Measurements from ENCODE around the gene MUC4. TPM values are rescaled to one million over a fixed set of nuclear protein-coding genes. Genes with fewer than 3 reads are reported as not detected.
"Not testable (repeated sequence)": the region's sequence is repeated elsewhere in the genome, so short reads cannot be mapped to it uniquely, and the experiment has no call there.

The MUC4 gene
- total RNA-seq, 4 donors from 2014 or later: 0.27 TPM; not detected in 3

DNA sequence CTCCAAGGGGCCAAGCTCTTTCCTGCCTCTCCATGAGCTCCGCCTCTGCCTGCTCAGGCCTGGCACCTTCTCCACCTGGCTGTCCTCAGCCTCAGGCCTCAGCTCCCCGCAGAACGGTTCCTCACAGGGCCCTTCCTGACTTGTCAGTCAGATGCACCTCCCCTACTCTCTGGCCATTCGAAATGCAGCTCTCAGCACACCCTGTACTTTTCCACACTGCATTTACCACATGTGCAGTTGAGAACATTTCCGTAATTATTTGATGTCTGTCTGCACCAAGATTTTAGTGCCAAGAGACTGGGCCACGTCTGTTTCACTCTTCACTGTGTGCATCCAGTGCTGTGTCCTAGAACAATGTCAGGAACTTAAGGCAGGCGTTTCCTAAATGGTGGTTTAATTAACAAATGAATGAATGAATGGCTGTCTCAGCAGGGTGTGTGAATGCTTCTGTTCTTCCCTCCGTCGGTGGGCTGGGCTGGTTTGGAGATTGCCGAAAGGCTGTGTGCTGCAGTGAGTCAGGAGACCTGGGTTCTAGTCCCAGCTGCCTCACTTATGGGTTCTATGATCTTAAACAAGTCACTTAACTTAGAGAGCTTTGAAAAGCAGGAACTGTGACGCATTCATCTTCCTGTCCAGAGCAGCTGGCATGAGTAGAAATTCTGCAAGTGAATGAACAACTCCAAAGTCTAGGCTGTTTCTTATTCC lies 5.4 kb downstream of the MUC4 start:
- in situ Hi-C loops (cut with MboI; ENCODE audit: low sequenced_read_pairs in 4 of 4) (no loop called here), intact Hi-C loops (cut with DNase I; ENCODE audit: low total_unique reads) (no loop called here)
- DNase-seq (no peak), ATAC-seq (no peak)
- Histone ChIP-seq H3K27me3 (peaks cover 0 to 8% (median 3%) of the 10 kb centered on the region in 3 donors), H3K4me1 (peaks cover 9 to 20% of the 10 kb centered on the region in 2 donors), H3K36me3 (no peaks in the 10 kb centered on the region), H3K9me3 (no peaks in the 10 kb centered on the region), H3K4me3 (no peak overlapping the region), H3K27ac (no peak overlapping the region)
- TF ChIP-seq POLR2A (IDR thresholded peaks at IDR 0.05): no peak
- TF ChIP-seq, protein P1, sequence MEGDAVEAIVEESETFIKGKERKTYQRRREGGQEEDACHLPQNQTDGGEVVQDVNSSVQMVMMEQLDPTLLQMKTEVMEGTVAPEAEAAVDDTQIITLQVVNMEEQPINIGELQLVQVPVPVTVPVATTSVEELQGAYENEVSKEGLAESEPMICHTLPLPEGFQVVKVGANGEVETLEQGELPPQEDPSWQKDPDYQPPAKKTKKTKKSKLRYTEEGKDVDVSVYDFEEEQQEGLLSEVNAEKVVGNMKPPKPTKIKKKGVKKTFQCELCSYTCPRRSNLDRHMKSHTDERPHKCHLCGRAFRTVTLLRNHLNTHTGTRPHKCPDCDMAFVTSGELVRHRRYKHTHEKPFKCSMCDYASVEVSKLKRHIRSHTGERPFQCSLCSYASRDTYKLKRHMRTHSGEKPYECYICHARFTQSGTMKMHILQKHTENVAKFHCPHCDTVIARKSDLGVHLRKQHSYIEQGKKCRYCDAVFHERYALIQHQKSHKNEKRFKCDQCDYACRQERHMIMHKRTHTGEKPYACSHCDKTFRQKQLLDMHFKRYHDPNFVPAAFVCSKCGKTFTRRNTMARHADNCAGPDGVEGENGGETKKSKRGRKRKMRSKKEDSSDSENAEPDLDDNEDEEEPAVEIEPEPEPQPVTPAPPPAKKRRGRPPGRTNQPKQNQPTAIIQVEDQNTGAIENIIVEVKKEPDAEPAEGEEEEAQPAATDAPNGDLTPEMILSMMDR (IDR thresholded peaks at IDR 0.05 in 4 of 5, conservative IDR thresholded peaks at IDR 0.05 in 1 of 5): no peak

DNA sequence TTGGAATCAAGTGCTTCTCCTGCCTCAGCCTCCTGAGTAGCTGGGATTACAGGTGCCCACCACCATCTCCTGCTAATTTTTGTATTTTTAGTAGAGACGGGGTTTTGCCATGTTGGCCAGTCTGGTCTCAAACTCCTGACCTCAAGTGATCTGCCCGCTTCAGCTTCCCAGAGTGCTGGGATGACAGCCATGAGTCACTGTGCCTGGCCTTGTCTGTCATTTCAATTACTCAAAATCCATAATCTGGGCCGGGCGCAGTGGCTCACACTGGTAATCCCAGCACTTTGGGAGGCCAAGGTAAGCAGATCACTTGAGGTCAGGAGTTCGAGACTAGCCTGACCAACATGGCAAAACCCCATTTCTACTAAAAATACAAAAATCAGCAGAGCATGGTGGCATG lies 6.1 kb downstream of the MUC4 start:
- not testable (repeated sequence) for H3K27ac ChIP-seq, ATAC-seq

DNA sequence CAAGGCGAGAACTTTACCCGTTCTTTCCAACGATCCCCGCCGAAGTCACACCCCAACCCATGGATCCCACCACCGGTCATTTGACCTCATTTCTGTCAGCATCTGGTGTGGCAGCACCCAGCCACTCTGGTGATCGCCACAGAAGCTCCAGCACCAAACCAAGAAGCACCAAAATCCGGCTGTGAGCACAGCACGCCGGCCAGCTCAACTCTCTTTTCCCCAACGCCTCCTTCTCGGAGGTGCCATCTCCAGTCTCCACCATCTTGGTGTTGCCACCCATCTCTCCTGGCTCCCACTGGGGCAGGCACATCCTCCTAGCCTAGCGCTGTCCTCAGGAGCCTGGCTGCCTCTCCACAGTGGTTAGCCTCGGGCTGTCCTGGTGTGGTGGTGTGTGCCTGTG lies 6.5 kb downstream of the MUC4 start:
- Histone ChIP-seq H3K4me1 (peaks cover 9 to 20% of the 10 kb centered on the region in 2 donors), H3K9me3 (no peaks in the 10 kb centered on the region), H3K27ac (peak overlapping the region in 2 of 4 donors; percentile 4 to 63), H3K4me3 (no peak overlapping the region), H3K27me3 (peaks cover 0 to 3% (median 0%) of the 10 kb centered on the region in 3 donors), H3K36me3 (no peaks in the 10 kb centered on the region)
- TF ChIP-seq, protein P1 (IDR thresholded peaks at IDR 0.05 in 4 of 5, conservative IDR thresholded peaks at IDR 0.05 in 1 of 5): no peak
- TF ChIP-seq POLR2A (IDR thresholded peaks at IDR 0.05): no peak
- ATAC-seq (no peak), DNase-seq (no peak)
- intact Hi-C loops (cut with DNase I; ENCODE audit: low total_unique reads) (no loop called here), in situ Hi-C loops (cut with MboI; ENCODE audit: low sequenced_read_pairs in 4 of 4) (no loop called here)

More for the DNA sequence above, 6.1 kb downstream of the MUC4 start:
- H3K36me3 ChIP-seq; H3K27me3 ChIP-seq; DNase-seq; intact Hi-C loops (cut with DNase I; ENCODE audit: low total_unique reads); H3K4me3 ChIP-seq; H3K9me3 ChIP-seq; in situ Hi-C loops (cut with MboI; ENCODE audit: low sequenced_read_pairs in 4 of 4): not testable (repeated sequence)
- peaks cover 9 to 20% of the 10 kb centered on the region in 2 donors for H3K4me1 ChIP-seq

GRCh38 chr3:195803289-195803908 lies 8.3 kb downstream of the MUC4 start:
- no peaks in the 10 kb centered on the region for H3K9me3 ChIP-seq
- H3K27me3 ChIP-seq: no peaks in the 10 kb centered on the region
- peak overlapping the region; percentile 51 to 63 (median 54) for H3K27ac ChIP-seq
- H3K4me1 ChIP-seq: peaks cover 9 to 17% of the 10 kb centered on the region in 2 donors
- ATAC-seq (peak; percentile 30 to 72), DNase-seq (no peak)
- TF ChIP-seq, protein P1 (IDR thresholded peaks at IDR 0.05 in 4 of 5, conservative IDR thresholded peaks at IDR 0.05 in 1 of 5): no peak
- TF ChIP-seq POLR2A (IDR thresholded peaks at IDR 0.05): peak in 1 of 2 donors; percentile 14
- intact Hi-C loops (cut with DNase I; ENCODE audit: low total_unique reads): no loop called here
- H3K4me3 ChIP-seq: peak overlapping the region; percentile 8 to 26 (median 16)
- H3K36me3 ChIP-seq: no peaks in the 10 kb centered on the region
- in situ Hi-C loops (cut with MboI; ENCODE audit: low sequenced_read_pairs in 4 of 4): no loop called here

GRCh38 chr3:195802795-195803194 lies 8.9 kb downstream of the MUC4 start:
- H3K27me3 ChIP-seq: no peaks in the 10 kb centered on the region
- no peak for TF ChIP-seq POLR2A (IDR thresholded peaks at IDR 0.05)
- TF ChIP-seq, protein P1 (IDR thresholded peaks at IDR 0.05 in 4 of 5, conservative IDR thresholded peaks at IDR 0.05 in 1 of 5): no peak
- no peaks in the 10 kb centered on the region for H3K9me3 ChIP-seq
- H3K36me3 ChIP-seq: no peaks in the 10 kb centered on the region
- H3K4me3 ChIP-seq: peak overlapping the region; percentile 8 to 26 (median 16)
- DNase-seq (no peak), ATAC-seq (peak; percentile 34 to 42)
- in situ Hi-C loops (cut with MboI; ENCODE audit: low sequenced_read_pairs in 4 of 4) (no loop called here), intact Hi-C loops (cut with DNase I; ENCODE audit: low total_unique reads) (no loop called here)
- peaks cover 9 to 17% of the 10 kb centered on the region in 2 donors for H3K4me1 ChIP-seq
- peak overlapping the region; percentile 51 to 63 (median 54) for H3K27ac ChIP-seq

All from gastrocnemius medialis (tissue), 4 donors.